Testis (tissue), 2 donors: ENCODE results near the gene CTBP2.

Experiments used
- CTCF ChIP-seq, 3 experiments: fragments of 450-650 bp in 2 of 3; fragments of 200-600 bp in 1 of 3; sonication (generic) in 1 of 3; IDR thresholded peaks; one replicate each; pipeline ENCODE4 v1.5.1; 2016 to 2019; ENCODE audit warnings: antibody characterized with exemption in 3 of 3, mild to moderate bottlenecking in 2 of 3, moderate library complexity in 1 of 3
- POLR2A ChIP-seq: fragments of 450-650 bp; IDR thresholded peaks from one replicate; pipeline ENCODE4 v1.6.1; 2017; ENCODE audit warnings: antibody characterized with exemption, mild to moderate bottlenecking, moderate library complexity

- TF ChIP-seq CTCF (IDR thresholded peaks at IDR 0.05) (no peak), POLR2A (no peak)
Observed at GRCh38 chr10:125092564-125093031, 67.8 kb downstream of the CTBP2 start.
